ENCODE results near the gene SCYGR1.
"Not testable (repeated sequence)": the region's sequence is repeated elsewhere in the genome, so short reads cannot be mapped to it uniquely, and the experiment has no call there.

GRCh38 chr2:227387583-227387982 lies at the start of gene SCYGR1:
- not testable (repeated sequence) for TF ChIP-seq CTCF (optimal IDR thresholded peaks at IDR 0.05 in 1 of 3, IDR thresholded peaks at IDR 0.05 in 1 of 3, conservative IDR thresholded peaks at IDR 0.05 in 1 of 3; ENCODE audit: extremely low read depth in 1 of 3, insufficient read depth in 2 of 3, low read length in 3 of 3); EZH2 (IDR thresholded peaks at IDR 0.05; ENCODE audit: low read length)

Data from keratinocyte (primary cell).